DOHH2 (cell line): ENCODE data around the gene IDNK.

Source experiments
- H3F3A ChIP-seq: fragments of 200-600 bp; sonication (generic), shearing (Covaris generic); 2 replicates; pipeline ENCODE4 v1.6.0; 2016; ENCODE audit warnings: antibody characterized with exemption, mild to moderate bottlenecking; ENCODE audit not compliant: control insufficient read depth, insufficient read depth
- H3K27ac ChIP-seq: fragments of 200-600 bp; sonication (generic); 2 replicates; pipeline ENCODE4 v1.5.1; 2014; ENCODE audit warnings: low read depth, mild to moderate bottlenecking, low read length, moderate library complexity
- H3K27me3 ChIP-seq: fragments of 200-600 bp; sonication (generic); 2 replicates; pipeline ENCODE4 v1.6.1; 2014; ENCODE audit warnings: mild to moderate bottlenecking, low read length, mixed read lengths; ENCODE audit not compliant: control insufficient read depth
- H3K36me3 ChIP-seq: fragments of 200-600 bp; sonication (generic); 2 replicates; pipeline ENCODE4 v1.6.1; 2014; ENCODE audit warnings: mild to moderate bottlenecking, low read length, moderate library complexity, mixed read lengths; ENCODE audit not compliant: control insufficient read depth
- H3K4me1 ChIP-seq: fragments of 200-600 bp; sonication (generic); 2 replicates; pipeline ENCODE4 v1.6.1; 2014; ENCODE audit warnings: mild to moderate bottlenecking, low read length, mixed read lengths; ENCODE audit not compliant: control insufficient read depth
- H3K4me2 ChIP-seq: fragments of 200-600 bp; sonication (generic); 2 replicates; pipeline ENCODE4 v1.6.0; 2014; ENCODE audit warnings: mild to moderate bottlenecking, low read length, moderate library complexity
- H3K4me3 ChIP-seq: fragments of 200-600 bp; sonication (generic); 2 replicates; pipeline ENCODE4 v1.5.1; 2014; ENCODE audit warnings: mild to moderate bottlenecking, low read length, mixed read lengths
- H3K79me2 ChIP-seq: fragments of 200-600 bp; sonication (generic); 2 replicates; pipeline ENCODE4 v1.6.1; 2014; ENCODE audit warnings: mild to moderate bottlenecking, low read length, mixed read lengths; ENCODE audit not compliant: control insufficient read depth
- H3K9me2 ChIP-seq: fragments of 200-600 bp; sonication (generic); replicated peaks from 2 replicates; pipeline ENCODE4 v1.6.1; 2014; ENCODE audit warnings: mild to moderate bottlenecking, low read length, mixed read lengths; ENCODE audit not compliant: control insufficient read depth
- H3K9me3 ChIP-seq: fragments of 200-600 bp; sonication (generic); 2 replicates; pipeline ENCODE4 v1.6.1; 2014; ENCODE audit warnings: antibody characterized with exemption, low read length, mixed read lengths; ENCODE audit not compliant: control insufficient read depth, insufficient read depth
- H4K20me1 ChIP-seq: fragments of 200-600 bp; sonication (generic); 2 replicates; pipeline ENCODE4 v1.6.0; 2014; ENCODE audit warnings: low read depth, mild to moderate bottlenecking, antibody characterized with exemption, low read length, moderate library complexity; ENCODE audit not compliant: control insufficient read depth, insufficient read depth
- EZH2phosphoT487 ChIP-seq: fragments of 200-600 bp; sonication (generic); IDR thresholded peaks from 2 replicates; pipeline ENCODE4 v1.6.1; 2017; ENCODE audit warnings: borderline replicate concordance, mild to moderate bottlenecking, antibody characterized with exemption, low read length, moderate library complexity, mixed read lengths
- TF ChIP-seq, protein P1 (sequence below): fragments of 200-600 bp; sonication (generic); IDR thresholded peaks from one replicate; pipeline ENCODE4 v1.5.1; 2014; ENCODE audit warnings: antibody characterized with exemption, mild to moderate bottlenecking, low read depth, low read length; ENCODE audit not compliant: poor library complexity, severe bottlenecking

Gene IDNK

DNA sequence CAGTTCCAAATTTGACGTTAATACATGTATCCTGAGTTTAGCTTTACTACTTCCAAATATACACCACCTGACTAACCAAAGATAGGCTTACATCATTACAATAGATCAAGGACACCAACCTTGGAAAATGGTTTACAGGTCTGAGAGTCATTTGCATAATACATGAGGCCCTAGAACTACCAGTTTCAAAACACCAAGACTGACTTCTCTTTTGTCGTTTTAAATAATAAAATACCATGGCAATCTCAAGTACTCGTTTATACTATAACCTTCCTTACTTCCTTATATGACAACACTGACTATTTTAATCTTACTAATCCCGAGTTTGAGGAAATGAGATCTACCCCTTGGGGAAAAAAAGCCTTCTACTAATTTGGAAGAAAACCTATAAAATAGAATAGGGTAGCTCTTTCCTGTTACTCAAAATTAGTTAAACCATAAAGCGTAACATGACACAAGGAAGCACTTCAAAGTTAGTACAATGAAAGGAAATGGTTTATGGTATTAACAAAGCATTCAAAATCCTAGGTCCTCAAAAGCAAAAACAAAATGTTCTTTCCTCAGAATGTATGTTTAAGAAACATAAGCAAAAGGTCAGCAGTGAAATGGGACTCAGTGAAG, 42.7 kb downstream of the IDNK start:
- H3K9me2 ChIP-seq, result no peaks in the 10 kb centered on the region
- 0 out of 2 replicates have a peak, but pooled peaks cover 3% of the 10 kb centered on the region for H4K20me1 ChIP-seq
- no peak overlapping the region for H3K4me3 ChIP-seq
- no peak overlapping the region for H3K27ac ChIP-seq
- H3K27me3 ChIP-seq, result no peaks in the 10 kb centered on the region
- H3K4me1 ChIP-seq, result peaks cover 18% of the 10 kb centered on the region
- H3K9me3 ChIP-seq, result no peaks in the 10 kb centered on the region
- peaks cover 6% of the 10 kb centered on the region for H3K79me2 ChIP-seq
- TF ChIP-seq EZH2phosphoT487, result no peak
- TF ChIP-seq, protein P1, sequence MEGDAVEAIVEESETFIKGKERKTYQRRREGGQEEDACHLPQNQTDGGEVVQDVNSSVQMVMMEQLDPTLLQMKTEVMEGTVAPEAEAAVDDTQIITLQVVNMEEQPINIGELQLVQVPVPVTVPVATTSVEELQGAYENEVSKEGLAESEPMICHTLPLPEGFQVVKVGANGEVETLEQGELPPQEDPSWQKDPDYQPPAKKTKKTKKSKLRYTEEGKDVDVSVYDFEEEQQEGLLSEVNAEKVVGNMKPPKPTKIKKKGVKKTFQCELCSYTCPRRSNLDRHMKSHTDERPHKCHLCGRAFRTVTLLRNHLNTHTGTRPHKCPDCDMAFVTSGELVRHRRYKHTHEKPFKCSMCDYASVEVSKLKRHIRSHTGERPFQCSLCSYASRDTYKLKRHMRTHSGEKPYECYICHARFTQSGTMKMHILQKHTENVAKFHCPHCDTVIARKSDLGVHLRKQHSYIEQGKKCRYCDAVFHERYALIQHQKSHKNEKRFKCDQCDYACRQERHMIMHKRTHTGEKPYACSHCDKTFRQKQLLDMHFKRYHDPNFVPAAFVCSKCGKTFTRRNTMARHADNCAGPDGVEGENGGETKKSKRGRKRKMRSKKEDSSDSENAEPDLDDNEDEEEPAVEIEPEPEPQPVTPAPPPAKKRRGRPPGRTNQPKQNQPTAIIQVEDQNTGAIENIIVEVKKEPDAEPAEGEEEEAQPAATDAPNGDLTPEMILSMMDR, result no peak
- H3K4me2 ChIP-seq, result no peak overlapping the region
- no peaks in the 10 kb centered on the region for H3F3A ChIP-seq
- peaks cover 76% of the 10 kb centered on the region for H3K36me3 ChIP-seq

DNA sequence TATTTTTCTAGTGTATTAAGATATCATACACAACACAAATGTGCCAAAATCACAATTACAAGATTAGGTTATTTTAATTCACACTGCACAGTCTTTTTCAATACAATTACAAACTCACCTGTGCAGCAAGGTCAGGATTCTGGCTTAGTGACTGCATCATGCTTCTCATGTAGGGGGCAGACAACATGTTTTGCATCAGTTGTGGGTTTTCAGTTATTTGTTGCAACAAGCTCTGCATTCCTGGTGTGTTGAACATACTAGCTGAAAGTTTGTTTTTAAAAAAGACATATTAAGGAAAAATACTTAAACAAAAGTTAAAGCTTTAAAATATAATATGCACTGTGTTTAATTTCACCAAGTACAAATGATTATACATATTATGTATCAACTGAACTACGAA, 46.1 kb downstream of the IDNK start:
- peaks cover 73% of the 10 kb centered on the region for H3K36me3 ChIP-seq
- H3K79me2 ChIP-seq, result peaks cover 10% of the 10 kb centered on the region

DNA sequence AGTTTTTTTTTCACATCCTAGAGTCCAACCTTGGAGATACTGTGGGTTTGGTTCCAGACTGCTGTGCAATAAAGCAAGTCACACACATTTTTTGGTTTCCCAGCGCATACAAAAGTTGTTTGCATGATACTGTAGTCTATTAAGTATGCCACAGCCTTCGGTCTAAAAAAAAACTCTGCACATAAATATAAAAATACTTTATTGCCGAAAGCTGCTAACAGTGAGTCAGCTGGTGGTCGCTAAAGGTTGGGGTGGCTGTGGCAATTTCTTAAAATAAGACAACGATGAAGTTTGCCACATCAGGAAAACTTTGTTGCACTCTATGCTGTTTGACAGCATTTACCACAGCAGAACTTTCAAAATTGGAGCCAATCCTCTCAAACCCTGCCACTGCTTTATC, 47.4 kb downstream of the IDNK start:
- H3K36me3 ChIP-seq, result peaks cover 78% of the 10 kb centered on the region
- no peaks in the 10 kb centered on the region for H3K9me3 ChIP-seq
- H3K4me3 ChIP-seq, result no peak overlapping the region
- no peaks in the 10 kb centered on the region for H3F3A ChIP-seq
- H4K20me1 ChIP-seq, result no peaks in the 10 kb centered on the region
- no peaks in the 10 kb centered on the region for H3K27me3 ChIP-seq
- peaks cover 11% of the 10 kb centered on the region for H3K79me2 ChIP-seq
- H3K4me2 ChIP-seq, result no peak overlapping the region
- H3K4me1 ChIP-seq, result peaks cover 18% of the 10 kb centered on the region
- H3K27ac ChIP-seq, result no peak overlapping the region
- no peak for TF ChIP-seq EZH2phosphoT487
- TF ChIP-seq, protein P1, result no peak
- H3K9me2 ChIP-seq, result no peaks in the 10 kb centered on the region

More for the DNA sequence above, 46.1 kb downstream of the IDNK start:
- Histone ChIP-seq H3K4me3 (no peak overlapping the region), H3K4me2 (no peak overlapping the region), H3K9me2 (no peaks in the 10 kb centered on the region), H3K4me1 (peaks cover 18% of the 10 kb centered on the region), H3K9me3 (no peaks in the 10 kb centered on the region), H4K20me1 (0 out of 2 replicates have a peak, but pooled peaks cover 3% of the 10 kb centered on the region), H3F3A (no peaks in the 10 kb centered on the region), H3K27ac (no peak overlapping the region), H3K27me3 (no peaks in the 10 kb centered on the region)
- TF ChIP-seq, protein P1, result no peak
- no peak for TF ChIP-seq EZH2phosphoT487
